ENCODE data around the gene ARMS2. TPM values are rescaled to one million over a fixed set of nuclear protein-coding genes. Genes with fewer than 3 reads are reported as not detected.

Gene ARMS2
- total RNA-seq, 1 donor from 2014 or later, result not detected

DNA sequence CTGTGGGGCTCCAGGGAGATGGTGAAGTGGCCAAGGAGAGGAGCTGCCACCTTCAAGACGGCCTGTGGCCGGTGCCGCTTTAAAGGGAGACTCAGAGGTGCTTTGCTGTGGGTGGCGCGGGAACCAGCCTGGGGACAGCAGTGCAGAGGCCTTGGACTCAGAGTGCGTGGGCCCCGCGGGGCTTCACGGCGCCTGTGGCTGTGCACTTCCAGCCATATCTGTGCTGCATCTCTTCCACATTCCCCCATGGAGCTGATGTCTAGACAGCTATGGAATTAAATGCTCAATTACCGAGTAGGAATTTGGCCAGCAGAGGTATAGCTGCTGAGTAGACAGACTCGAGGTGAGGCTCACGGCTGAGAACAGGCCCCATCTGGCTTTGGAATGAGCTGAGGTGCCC, 48.6 kb downstream of the ARMS2 start:
- ATAC-seq, result no peak
- H3K4me1 ChIP-seq, result peaks cover 11% of the 10 kb centered on the region
- intact Hi-C loops (cut with DNase I), result no loop called here
- TF ChIP-seq, protein P1, sequence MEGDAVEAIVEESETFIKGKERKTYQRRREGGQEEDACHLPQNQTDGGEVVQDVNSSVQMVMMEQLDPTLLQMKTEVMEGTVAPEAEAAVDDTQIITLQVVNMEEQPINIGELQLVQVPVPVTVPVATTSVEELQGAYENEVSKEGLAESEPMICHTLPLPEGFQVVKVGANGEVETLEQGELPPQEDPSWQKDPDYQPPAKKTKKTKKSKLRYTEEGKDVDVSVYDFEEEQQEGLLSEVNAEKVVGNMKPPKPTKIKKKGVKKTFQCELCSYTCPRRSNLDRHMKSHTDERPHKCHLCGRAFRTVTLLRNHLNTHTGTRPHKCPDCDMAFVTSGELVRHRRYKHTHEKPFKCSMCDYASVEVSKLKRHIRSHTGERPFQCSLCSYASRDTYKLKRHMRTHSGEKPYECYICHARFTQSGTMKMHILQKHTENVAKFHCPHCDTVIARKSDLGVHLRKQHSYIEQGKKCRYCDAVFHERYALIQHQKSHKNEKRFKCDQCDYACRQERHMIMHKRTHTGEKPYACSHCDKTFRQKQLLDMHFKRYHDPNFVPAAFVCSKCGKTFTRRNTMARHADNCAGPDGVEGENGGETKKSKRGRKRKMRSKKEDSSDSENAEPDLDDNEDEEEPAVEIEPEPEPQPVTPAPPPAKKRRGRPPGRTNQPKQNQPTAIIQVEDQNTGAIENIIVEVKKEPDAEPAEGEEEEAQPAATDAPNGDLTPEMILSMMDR (IDR thresholded peaks at IDR 0.05), result no peak
- DNase-seq, result no peak
- H3K36me3 ChIP-seq, result no peaks in the 10 kb centered on the region
- H3K27ac ChIP-seq, result no peak overlapping the region
- no peaks in the 10 kb centered on the region for H3K9me3 ChIP-seq
- H3K4me3 ChIP-seq, result no peak overlapping the region
- H3K27me3 ChIP-seq, result no peaks in the 10 kb centered on the region

DNA sequence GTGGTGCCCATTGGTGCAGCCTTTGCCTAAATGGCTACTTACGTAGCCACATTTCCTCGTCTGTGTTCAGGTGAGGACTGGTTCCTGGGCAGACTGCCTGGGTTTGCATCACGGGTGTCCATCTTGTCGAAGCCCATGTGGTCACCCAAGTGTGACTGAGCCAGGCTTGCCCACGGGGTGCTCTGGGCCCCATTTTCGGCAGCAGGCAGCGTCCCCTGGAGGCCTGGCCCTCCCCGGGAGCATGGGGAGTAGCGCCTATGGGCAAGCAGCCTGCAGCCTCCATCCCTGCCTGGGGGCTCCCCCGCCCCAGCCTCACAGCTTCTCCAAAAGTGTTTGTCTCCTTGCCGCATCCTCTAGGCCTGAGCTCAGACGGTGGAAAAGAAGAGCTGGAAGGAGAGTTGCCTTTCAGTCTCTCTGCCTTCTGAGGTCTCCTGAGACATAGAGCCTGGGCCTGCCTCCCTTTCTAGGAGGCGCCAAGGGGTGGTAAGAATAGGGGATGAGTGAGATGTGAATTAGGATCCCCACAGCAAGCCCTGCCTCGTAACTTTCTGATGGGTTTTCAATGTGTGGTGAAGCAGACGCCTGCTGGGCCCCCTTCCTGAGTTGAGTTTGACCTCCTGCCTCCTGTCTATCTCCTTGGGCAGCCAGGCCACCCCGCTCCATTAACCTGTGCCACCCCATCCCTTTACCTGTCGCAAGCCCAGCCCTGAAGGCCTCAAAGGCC, 49.6 kb downstream of the ARMS2 start:
- H3K4me3 ChIP-seq, result no peak overlapping the region
- intact Hi-C loops (cut with DNase I), result no loop called here
- H3K36me3 ChIP-seq, result peaks cover 9% of the 10 kb centered on the region
- peaks cover 8% of the 10 kb centered on the region for H3K4me1 ChIP-seq
- TF ChIP-seq, protein P1 (IDR thresholded peaks at IDR 0.05), result no peak
- H3K9me3 ChIP-seq, result no peaks in the 10 kb centered on the region
- H3K27ac ChIP-seq, result no peak overlapping the region
- no peaks in the 10 kb centered on the region for H3K27me3 ChIP-seq
- DNase-seq (no peak), ATAC-seq (no peak)

DNA sequence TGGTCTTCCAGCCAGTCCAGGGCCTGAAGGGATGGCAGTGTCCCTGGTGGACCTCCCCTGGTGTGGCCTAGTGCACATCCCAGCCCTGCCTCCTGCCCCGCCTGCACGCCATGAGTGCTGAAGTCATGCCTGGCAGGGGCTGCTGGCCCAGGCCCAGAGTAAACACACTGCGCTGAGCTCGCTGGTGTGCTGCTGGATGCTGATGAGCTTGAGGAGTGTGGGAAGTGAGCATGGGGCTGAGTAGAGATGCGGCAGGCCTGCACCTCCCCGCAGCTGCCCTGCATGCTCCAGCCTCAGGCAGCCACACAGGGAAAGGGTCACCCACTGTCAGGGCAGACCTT, 50.1 kb downstream of the ARMS2 start:
- H3K27me3 ChIP-seq, result no peaks in the 10 kb centered on the region
- TF ChIP-seq, protein P1 (IDR thresholded peaks at IDR 0.05), result no peak
- DNase-seq, result peak; percentile 90
- peaks cover 2% of the 10 kb centered on the region for H3K4me1 ChIP-seq
- no peak overlapping the region for H3K27ac ChIP-seq
- intact Hi-C loops (cut with DNase I), result no loop called here
- ATAC-seq, result peak; percentile 92
- H3K9me3 ChIP-seq, result no peaks in the 10 kb centered on the region
- H3K36me3 ChIP-seq, result peaks cover 12% of the 10 kb centered on the region
- no peak overlapping the region for H3K4me3 ChIP-seq

DNA sequence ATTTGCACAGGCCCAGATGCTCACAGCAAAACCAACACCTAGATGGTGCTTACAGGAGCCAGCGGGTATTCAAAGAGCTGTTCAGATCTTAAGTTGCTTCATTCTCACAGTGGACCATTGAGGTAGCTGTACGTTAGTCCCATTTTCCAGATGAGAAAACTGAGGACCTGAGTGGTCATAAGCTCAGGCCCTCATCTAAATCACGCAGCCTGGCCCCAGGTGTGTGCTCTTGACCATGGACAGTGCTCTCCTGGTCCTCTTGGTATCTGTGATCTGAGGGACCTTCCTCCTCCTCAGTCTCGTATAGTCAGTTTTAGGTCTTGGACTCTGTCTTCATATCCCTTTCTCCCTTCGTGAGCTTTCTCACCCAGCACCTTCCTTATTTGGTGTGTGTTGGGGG, 50.6 kb downstream of the ARMS2 start:
- H3K4me3 ChIP-seq, result no peak overlapping the region
- DNase-seq (no peak), ATAC-seq (no peak)
- no peaks in the 10 kb centered on the region for H3K27me3 ChIP-seq
- no peak overlapping the region for H3K27ac ChIP-seq
- H3K4me1 ChIP-seq, result no peaks in the 10 kb centered on the region
- TF ChIP-seq, protein P1 (IDR thresholded peaks at IDR 0.05), result no peak
- intact Hi-C loops (cut with DNase I), result no loop called here
- peaks cover 16% of the 10 kb centered on the region for H3K36me3 ChIP-seq
- H3K9me3 ChIP-seq, result no peaks in the 10 kb centered on the region

DNA sequence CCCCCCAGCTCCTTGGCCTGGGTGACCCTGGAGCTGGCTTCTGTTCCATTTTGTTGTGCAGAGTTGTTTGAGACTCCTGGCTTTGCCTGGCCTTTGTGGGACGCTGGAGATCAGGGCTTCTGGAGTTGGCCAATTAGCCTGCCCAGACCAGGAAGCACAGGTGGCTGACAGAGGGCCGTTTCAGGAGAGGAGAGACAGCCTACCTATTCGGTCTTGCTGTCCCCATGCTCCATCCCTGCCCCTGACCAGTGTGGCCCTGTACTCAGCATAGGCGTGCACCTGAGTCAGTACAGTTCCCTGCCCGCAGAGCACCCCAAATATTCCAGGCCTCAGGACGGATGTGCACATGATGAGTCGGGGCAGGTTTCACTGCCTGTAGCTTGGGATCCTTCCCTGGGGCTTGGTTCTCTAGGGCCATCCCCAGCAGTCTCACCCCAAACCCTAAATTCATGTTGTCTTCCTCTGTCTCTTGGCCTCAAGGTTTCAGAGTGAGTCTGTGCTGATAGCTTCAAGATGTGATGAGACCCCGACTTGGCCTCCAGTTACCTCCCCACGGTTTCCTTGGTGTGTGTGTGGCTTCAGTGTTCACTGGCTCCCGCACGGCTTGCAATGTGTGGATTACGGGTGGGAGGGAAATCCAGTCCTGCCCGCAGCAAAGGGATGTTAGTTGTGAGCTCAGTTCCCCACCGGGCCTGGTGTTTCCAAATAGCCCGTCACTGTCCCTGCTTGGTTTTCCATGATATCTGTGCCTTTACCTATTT, 51.6 kb downstream of the ARMS2 start:
- TF ChIP-seq, protein P1 (IDR thresholded peaks at IDR 0.05), result no peak
- intact Hi-C loops (cut with DNase I), result no loop called here
- H3K4me1 ChIP-seq, result no peaks in the 10 kb centered on the region
- H3K4me3 ChIP-seq, result no peak overlapping the region
- H3K27ac ChIP-seq, result no peak overlapping the region
- ATAC-seq (no peak), DNase-seq (no peak)
- no peaks in the 10 kb centered on the region for H3K27me3 ChIP-seq
- peaks cover 22% of the 10 kb centered on the region for H3K36me3 ChIP-seq
- H3K9me3 ChIP-seq, result no peaks in the 10 kb centered on the region

Small RNA genes within 50 kb of the gene (microRNA-seq; reads per million reads assigned to microRNA genes)
- gene MIR3941 (ENCODE audit: borderline microRNAs expressed), result not detected

Other genes starting within 250 kb of the ARMS2 start
- 0.35 TPM for gene BTBD16, start 183.4 kb upstream of the ARMS2 start, total RNA-seq
- gene PLEKHA1, start 79.9 kb upstream of the ARMS2 start, total RNA-seq, result 59.9 TPM
- gene HTRA1, start 6.9 kb downstream of the ARMS2 start, total RNA-seq, result 83.8 TPM
- gene DMBT1, start 106.1 kb downstream of the ARMS2 start, total RNA-seq, result 78.6 TPM
- gene C10orf120, start 245.2 kb downstream of the ARMS2 start, total RNA-seq, result not detected